A549 (cell line): Measurements from ENCODE around the gene HABP2. TPM values are rescaled to one million over a fixed set of nuclear protein-coding genes. Genes with fewer than 3 reads are reported as not detected.

Source experiments
- ATAC-seq, 2 experiments: fragments of 200-7000 bp in 1 of 2; fragments of >200 bp in 1 of 2; cut with Nextera tagmentation in 1 of 2; cut with Tn5 transposase in 1 of 2; 3 replicates each; pipeline versions ENCODE4 v1.8.0 to v1.9.1; 2018 to 2020; ENCODE audit warnings: mild to moderate bottlenecking in 1 of 2, moderate library complexity in 1 of 2
- CTCF ChIA-PET: fragments of 300-600 bp; sonication (Branson Sonifier 250); formaldehyde crosslinking; extraction: SDS; loops from one replicate; lab custom pipeline; 2021; ENCODE audit warnings: antibody characterized with exemption, inconsistent platforms; lab: Yijun Ruan, JAX
- POLR2A ChIA-PET: fragments of 350-600 bp; formaldehyde crosslinking; extraction: SDS; loops from one replicate; lab custom pipeline; 2021; ENCODE audit warnings: antibody characterized with exemption, inconsistent platforms; lab: Yijun Ruan, JAX
- DNase-seq, 2 experiments: peaks; one replicate each; pipeline versions ENCODE4 v3.0.0 to v3.0.0-alpha.2; 2011 to 2016; ENCODE audit warnings: low read depth in 1 of 2, low spot score in 1 of 2
- FAIRE-seq: peaks from 2 replicates; lab custom pipeline; 2011; peaks lifted over from hg19 to GRCh38; lab: Jason Lieb, UNC
- H3K27ac ChIP-seq, 2 experiments: fragments of >200 bp; sonication (Bioruptor Twin); formaldehyde crosslinking; 3 replicates each; pipeline ENCODE4 v1.5.1; 2016 to 2017
- H3K4me1 ChIP-seq: fragments of >200 bp; sonication (Bioruptor Twin); formaldehyde crosslinking; 3 replicates; pipeline ENCODE4 v1.6.1; 2016
- H3K4me2 ChIP-seq: fragments of >200 bp; sonication (Bioruptor Twin); formaldehyde crosslinking; 3 replicates; pipeline ENCODE4 v1.6.1; 2016
- H3K4me3 ChIP-seq: fragments of >200 bp; sonication (Bioruptor Twin); formaldehyde crosslinking; 3 replicates; pipeline ENCODE4 v1.5.1; 2016
- H3K9me3 ChIP-seq: fragments of >200 bp; sonication (Bioruptor Twin); formaldehyde crosslinking; 3 replicates; pipeline ENCODE4 v1.6.1; 2016
- CBX8 ChIP-seq: fragments of 200-600 bp; sonication (generic); IDR thresholded peaks from 2 replicates; pipeline ENCODE4 v1.6.1; 2016
- CEBPB ChIP-seq, 2 experiments: fragments of >200 bp in 1 of 2; sonication (Bioruptor Twin) in 1 of 2; formaldehyde crosslinking in 1 of 2; IDR thresholded peaks; 2 replicates each; pipeline ENCODE4 v1.6.1; 2012 to 2016
- EHF ChIP-seq: fragments of 250-450 bp; sonication (Bioruptor Pico); IDR thresholded peaks from 2 replicates; pipeline ENCODE4 v1.5.0; 2020; ENCODE audit warnings: mild to moderate bottlenecking
- EP300 ChIP-seq, 2 experiments: fragments of >200 bp; sonication (Bioruptor Twin); formaldehyde crosslinking; IDR thresholded peaks; 2 replicates in 1 of 2; 3 replicates in 1 of 2; pipeline ENCODE4 v1.6.1; 2016 to 2017
- ESRRA ChIP-seq: fragments of 150-350 bp; IDR thresholded peaks from 2 replicates; pipeline ENCODE4 v1.6.1; 2014; ENCODE audit warnings: mild to moderate bottlenecking, low read length, borderline replicate concordance
- FOSB ChIP-seq: fragments of 250-450 bp; sonication (Bioruptor Pico); IDR thresholded peaks from 2 replicates; pipeline ENCODE4 v1.5.0; 2020; ENCODE audit warnings: mild to moderate bottlenecking, moderate library complexity
- GATA3 ChIP-seq: IDR thresholded peaks from 2 replicates; pipeline ENCODE4 v1.6.1; 2012; ENCODE audit warnings: borderline replicate concordance
- HDAC2 ChIP-seq: fragments of 200-600 bp; sonication (generic); IDR thresholded peaks from 2 replicates; pipeline ENCODE4 v1.6.1; 2016
- HOXB5 ChIP-seq: fragments of 250-450 bp; sonication (Bioruptor Pico); IDR thresholded peaks from 2 replicates; pipeline ENCODE4 v1.5.0; 2020; ENCODE audit warnings: mild to moderate bottlenecking, moderate library complexity
- JUN ChIP-seq, 2 experiments: fragments of >200 bp; sonication (Bioruptor Twin); formaldehyde crosslinking; IDR thresholded peaks; 2 replicates in 1 of 2; 3 replicates in 1 of 2; pipeline ENCODE4 v1.6.1; 2016 to 2017
- MAZ ChIP-seq: fragments of 150-350 bp; IDR thresholded peaks from 2 replicates; pipeline ENCODE4 v1.6.1; 2014; ENCODE audit warnings: antibody characterized with exemption, low read depth, low read length, borderline replicate concordance
- NR3C1 ChIP-seq: fragments of >200 bp; sonication (Bioruptor Twin); formaldehyde crosslinking; IDR thresholded peaks from 3 replicates; pipeline ENCODE4 v1.6.1; 2017
- POLR2AphosphoS2 ChIP-seq: conservative IDR thresholded peaks from 2 replicates; pipeline ENCODE4 v1.6.1; 2012; ENCODE audit warnings: low read length, improper control_type of control experiment, inconsistent platforms
- RFX5 ChIP-seq: fragments of 450-650 bp; IDR thresholded peaks from 2 replicates; pipeline ENCODE4 v1.7.1; 2014; ENCODE audit warnings: antibody characterized with exemption, mild to moderate bottlenecking, moderate library complexity
- SREBF2 ChIP-seq: fragments of 450-650 bp; IDR thresholded peaks from 2 replicates; pipeline ENCODE4 v1.6.1; 2014; ENCODE audit warnings: mild to moderate bottlenecking, moderate library complexity
- ZC3H11A ChIP-seq: fragments of 450-650 bp; IDR thresholded peaks from 2 replicates; pipeline ENCODE4 v1.6.1; 2014; ENCODE audit warnings: antibody characterized with exemption, mild to moderate bottlenecking
- WGBS: methylation state at CpG from one replicate; pipeline ENCODE4 v1.1.6; 2017; ENCODE audit errors: missing lambda C conversion rate; 5-methylcytosine and 5-hydroxymethylcytosine counted together
- polyA plus RNA-seq, 4 experiments: library from polyadenylated mRNA; depleted of rRNA in 3 of 4; stranded (reverse); fragments of >200 nt; fragmentation: RNase III in 1 of 4; extraction: RNeasy Plus Mini Kit Qiagen cat#74134 plus additional on column Dnase treatment in 1 of 4; gene quantifications; 2 replicates in 3 of 4; 3 replicates in 1 of 4; pipeline ENCODE4 v1.2.3, GENCODE V29; 2011 to 2017
- TF ChIP-seq, protein P1 (sequence below): fragments of >200 bp; sonication (Bioruptor Twin); formaldehyde crosslinking; IDR thresholded peaks from 3 replicates; pipeline ENCODE4 v1.6.1; 2016
- TF ChIP-seq, protein P2 (sequence below): fragments of 450-650 bp; IDR thresholded peaks from 2 replicates; pipeline ENCODE4 v1.6.1; 2014; ENCODE audit warnings: antibody characterized with exemption
- TF ChIP-seq, protein P3 (sequence below): IDR thresholded peaks from 2 replicates; pipeline ENCODE4 v1.6.1; 2012
- TF ChIP-seq, protein P4 (sequence below): IDR thresholded peaks from 2 replicates; pipeline ENCODE4 v1.6.1; 2012; ENCODE audit warnings: low read depth, borderline replicate concordance
- TF ChIP-seq, protein P5 (sequence below): fragments of >200 bp; sonication (Bioruptor Twin); formaldehyde crosslinking; IDR thresholded peaks from 2 replicates; pipeline ENCODE4 v1.6.1; 2016
- TF ChIP-seq, protein P6 (sequence below): fragments of 250-450 bp; sonication (Bioruptor Pico); IDR thresholded peaks from 2 replicates; pipeline ENCODE4 v1.5.0; 2021; ENCODE audit warnings: mild to moderate bottlenecking, moderate library complexity, borderline replicate concordance
- TF ChIP-seq, protein P7 (sequence below): fragments of 250-450 bp; sonication (Bioruptor Pico); IDR thresholded peaks from 2 replicates; pipeline ENCODE4 v1.5.0; 2020; ENCODE audit warnings: low read depth, mild to moderate bottlenecking, moderate library complexity

The HABP2 gene
- polyA plus RNA-seq, 2 of the 4 experiments (the other 2 are of a cell fraction): 0.17 to 0.97 TPM

DNA sequence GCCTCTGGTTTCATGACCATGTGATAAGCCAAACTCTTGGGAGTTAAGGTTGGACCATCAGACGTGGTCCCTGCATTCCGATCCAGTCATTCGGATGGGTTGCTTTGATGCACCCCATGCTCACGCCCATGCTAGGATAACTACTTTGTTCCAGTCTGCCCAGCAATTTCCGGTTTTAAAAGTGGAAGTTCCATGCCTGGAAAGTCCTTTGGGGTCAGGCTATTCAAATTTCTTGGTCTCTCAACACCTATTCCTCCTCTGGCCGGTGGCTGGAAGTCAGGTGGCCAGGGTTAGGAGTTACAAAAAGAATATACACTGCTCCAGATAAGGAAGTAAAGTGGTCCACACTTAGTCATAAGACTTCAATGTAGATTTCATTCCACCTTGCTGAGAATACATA, 37.7 kb upstream of the HABP2 start:
- no peak for TF ChIP-seq JUN (IDR thresholded peaks at IDR 0.05)
- TF ChIP-seq ZC3H11A: no peak
- no peak for TF ChIP-seq POLR2AphosphoS2
- 50% methylated on average over 6 of the region's 6 CpGs for WGBS
- CTCF ChIA-PET: interaction anchor here (1.3 kb wide), 1 partner anchor 130 kb away, joined by 5 read pairs; no protein-coding TSS in a partner anchor

DNA sequence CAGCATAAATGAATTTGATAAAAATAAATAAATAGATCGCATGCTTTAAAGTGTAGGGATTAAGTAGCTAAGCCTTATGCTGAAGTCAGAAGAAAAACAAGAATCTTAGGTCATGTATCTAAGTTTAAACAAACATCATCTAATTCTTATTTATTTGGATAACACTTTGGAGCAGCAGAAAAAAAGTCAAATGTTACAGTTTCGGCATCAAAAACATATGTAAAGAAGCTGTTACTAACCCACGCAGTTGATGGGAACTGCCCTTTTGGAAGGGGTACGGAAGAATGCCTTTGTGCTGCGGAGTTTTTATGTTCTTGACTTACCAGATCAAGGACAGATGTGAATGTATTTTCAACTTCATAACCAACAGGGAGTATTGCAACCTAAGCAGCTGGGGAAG, 37.3 kb upstream of the HABP2 start:
- H3K27ac ChIP-seq: no peak overlapping the region
- ATAC-seq (no peak), FAIRE-seq (no peak), DNase-seq (no peak)
- WGBS: 71% methylated on average over 5 of the region's 5 CpGs
- ChIA-PET CTCF (interaction anchor here (1.3 kb wide), 2 partner anchors 48 to 131 kb away, joined by 3 to 5 read pairs; no protein-coding TSS in a partner anchor), POLR2A (no interaction called here)
- TF ChIP-seq EP300 (IDR thresholded peaks at IDR 0.05) (no peak), HDAC2 (no peak), JUN (IDR thresholded peaks at IDR 0.05) (no peak), GATA3 (no peak), RFX5 (no peak)
- TF ChIP-seq, protein P1, sequence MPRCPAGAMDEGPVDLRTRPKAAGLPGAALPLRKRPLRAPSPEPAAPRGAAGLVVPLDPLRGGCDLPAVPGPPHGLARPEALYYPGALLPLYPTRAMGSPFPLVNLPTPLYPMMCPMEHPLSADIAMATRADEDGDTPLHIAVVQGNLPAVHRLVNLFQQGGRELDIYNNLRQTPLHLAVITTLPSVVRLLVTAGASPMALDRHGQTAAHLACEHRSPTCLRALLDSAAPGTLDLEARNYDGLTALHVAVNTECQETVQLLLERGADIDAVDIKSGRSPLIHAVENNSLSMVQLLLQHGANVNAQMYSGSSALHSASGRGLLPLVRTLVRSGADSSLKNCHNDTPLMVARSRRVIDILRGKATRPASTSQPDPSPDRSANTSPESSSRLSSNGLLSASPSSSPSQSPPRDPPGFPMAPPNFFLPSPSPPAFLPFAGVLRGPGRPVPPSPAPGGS: no peak
- TF ChIP-seq, protein P2, sequence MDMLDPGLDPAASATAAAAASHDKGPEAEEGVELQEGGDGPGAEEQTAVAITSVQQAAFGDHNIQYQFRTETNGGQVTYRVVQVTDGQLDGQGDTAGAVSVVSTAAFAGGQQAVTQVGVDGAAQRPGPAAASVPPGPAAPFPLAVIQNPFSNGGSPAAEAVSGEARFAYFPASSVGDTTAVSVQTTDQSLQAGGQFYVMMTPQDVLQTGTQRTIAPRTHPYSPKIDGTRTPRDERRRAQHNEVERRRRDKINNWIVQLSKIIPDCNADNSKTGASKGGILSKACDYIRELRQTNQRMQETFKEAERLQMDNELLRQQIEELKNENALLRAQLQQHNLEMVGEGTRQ: no peak
- TF ChIP-seq, protein P3, sequence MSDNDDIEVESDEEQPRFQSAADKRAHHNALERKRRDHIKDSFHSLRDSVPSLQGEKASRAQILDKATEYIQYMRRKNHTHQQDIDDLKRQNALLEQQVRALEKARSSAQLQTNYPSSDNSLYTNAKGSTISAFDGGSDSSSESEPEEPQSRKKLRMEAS: no peak
- H3K9me3 ChIP-seq: peaks cover 17% of the 10 kb centered on the region
- H3K4me3 ChIP-seq: no peak overlapping the region
- H3K4me1 ChIP-seq: no peaks in the 10 kb centered on the region
- H3K4me2 ChIP-seq: no peak overlapping the region

More for the DNA sequence above, 37.7 kb upstream of the HABP2 start:
- Histone ChIP-seq H3K4me2 (no peak overlapping the region), H3K4me1 (no peaks in the 10 kb centered on the region), H3K4me3 (no peak overlapping the region), H3K27ac (no peak overlapping the region), H3K9me3 (peaks cover 21% of the 10 kb centered on the region)
- no peak for ATAC-seq
- POLR2A ChIA-PET: interaction anchor here (0.7 kb wide), 1 partner anchor 1329 kb away, joined by 4 read pairs; no protein-coding TSS in a partner anchor
- DNase-seq: no peak
- FAIRE-seq: no peak

DNA sequence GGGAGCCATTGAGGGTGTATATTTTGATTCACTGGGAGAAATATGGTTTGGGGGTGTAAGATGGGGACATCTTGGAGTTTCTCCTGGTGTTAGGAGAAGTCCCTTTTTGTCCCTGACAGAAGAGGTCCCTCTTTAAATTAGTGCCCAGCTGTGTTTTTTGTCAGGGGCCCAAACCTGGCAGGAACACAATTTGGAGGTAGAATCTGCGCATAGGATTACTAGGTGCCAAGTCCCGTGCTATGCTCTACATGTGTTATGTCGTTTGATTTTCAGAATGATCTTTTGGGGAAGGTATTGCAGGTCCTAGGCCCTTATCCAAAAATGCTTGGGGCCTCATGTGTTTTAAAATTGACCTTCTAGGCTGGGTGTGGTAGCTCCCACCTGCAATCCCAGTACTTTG, 36.8 kb upstream of the HABP2 start:
- CTCF ChIA-PET: interaction anchor here (1.3 kb wide), 2 partner anchors 47 to 131 kb away, joined by 3 to 5 read pairs; no protein-coding TSS in a partner anchor

DNA sequence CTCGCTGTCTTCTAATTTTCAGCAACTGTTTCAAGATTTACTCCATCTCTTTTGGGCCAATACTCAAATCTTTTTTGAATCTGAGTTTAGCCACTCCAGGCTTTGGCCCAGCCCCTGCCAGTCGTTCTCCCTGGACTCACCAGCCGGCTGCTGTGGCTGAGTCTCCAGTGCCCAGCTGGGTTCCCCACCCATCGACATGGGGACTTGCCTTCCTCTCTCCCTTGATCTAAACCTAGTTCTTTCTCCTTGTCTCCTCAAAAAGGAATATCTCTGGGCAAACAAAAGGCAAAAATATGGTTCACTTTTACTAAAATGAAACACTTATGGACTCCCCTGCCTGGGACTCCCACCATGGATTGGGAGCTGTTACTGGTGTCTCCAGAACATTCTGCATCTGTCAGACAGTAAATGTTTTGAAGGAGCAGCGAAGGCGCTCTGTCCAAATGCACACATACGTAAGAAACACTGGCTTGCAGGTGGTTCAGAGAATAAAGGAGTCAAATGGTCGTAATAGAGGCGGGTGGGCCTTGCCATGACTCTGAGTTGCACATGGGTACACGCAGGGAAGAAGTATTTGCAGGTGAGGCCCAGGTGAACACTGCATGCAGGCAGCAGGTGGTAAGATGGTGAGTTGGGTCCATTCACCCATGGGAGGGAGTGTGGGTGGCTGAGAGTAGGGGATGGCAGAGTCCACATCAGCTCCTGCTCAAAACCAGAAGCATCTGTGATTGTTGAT, 35.5 kb upstream of the HABP2 start:
- 72% methylated on average over 9 of the region's 10 CpGs for WGBS
- CTCF ChIA-PET: interaction anchor here (0.6 to 1.3 kb wide), 3 partner anchors 1041 to 1054 kb away, joined by 3 to 4 read pairs (median 3); no protein-coding TSS in a partner anchor
- no peak overlapping the region for H3K27ac ChIP-seq
- ATAC-seq (no peak), FAIRE-seq (no peak), DNase-seq (no peak)
- POLR2A ChIA-PET: no interaction called here
- peaks cover 5% of the 10 kb centered on the region; the same call in 1 of the 3 replicates for H3K9me3 ChIP-seq
- H3K4me2 ChIP-seq: no peak overlapping the region
- H3K4me3 ChIP-seq: no peak overlapping the region
- no peaks in the 10 kb centered on the region for H3K4me1 ChIP-seq
- TF ChIP-seq NR3C1 (no peak), FOSB (CRISPR knock-in tag) (no peak), EP300 (IDR thresholded peaks at IDR 0.05) (no peak), EHF (CRISPR knock-in tag) (no peak), SREBF2 (no peak), CEBPB (IDR thresholded peaks at IDR 0.05) (no peak), HOXB5 (CRISPR knock-in tag) (no peak), ESRRA (no peak), CBX8 (no peak), MAZ (no peak)
- TF ChIP-seq, protein P4, sequence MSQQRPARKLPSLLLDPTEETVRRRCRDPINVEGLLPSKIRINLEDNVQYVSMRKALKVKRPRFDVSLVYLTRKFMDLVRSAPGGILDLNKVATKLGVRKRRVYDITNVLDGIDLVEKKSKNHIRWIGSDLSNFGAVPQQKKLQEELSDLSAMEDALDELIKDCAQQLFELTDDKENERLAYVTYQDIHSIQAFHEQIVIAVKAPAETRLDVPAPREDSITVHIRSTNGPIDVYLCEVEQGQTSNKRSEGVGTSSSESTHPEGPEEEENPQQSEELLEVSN: no peak
- TF ChIP-seq, protein P5, sequence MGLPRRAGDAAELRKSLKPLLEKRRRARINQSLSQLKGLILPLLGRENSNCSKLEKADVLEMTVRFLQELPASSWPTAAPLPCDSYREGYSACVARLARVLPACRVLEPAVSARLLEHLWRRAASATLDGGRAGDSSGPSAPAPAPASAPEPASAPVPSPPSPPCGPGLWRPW: no peak
- TF ChIP-seq, protein P6, sequence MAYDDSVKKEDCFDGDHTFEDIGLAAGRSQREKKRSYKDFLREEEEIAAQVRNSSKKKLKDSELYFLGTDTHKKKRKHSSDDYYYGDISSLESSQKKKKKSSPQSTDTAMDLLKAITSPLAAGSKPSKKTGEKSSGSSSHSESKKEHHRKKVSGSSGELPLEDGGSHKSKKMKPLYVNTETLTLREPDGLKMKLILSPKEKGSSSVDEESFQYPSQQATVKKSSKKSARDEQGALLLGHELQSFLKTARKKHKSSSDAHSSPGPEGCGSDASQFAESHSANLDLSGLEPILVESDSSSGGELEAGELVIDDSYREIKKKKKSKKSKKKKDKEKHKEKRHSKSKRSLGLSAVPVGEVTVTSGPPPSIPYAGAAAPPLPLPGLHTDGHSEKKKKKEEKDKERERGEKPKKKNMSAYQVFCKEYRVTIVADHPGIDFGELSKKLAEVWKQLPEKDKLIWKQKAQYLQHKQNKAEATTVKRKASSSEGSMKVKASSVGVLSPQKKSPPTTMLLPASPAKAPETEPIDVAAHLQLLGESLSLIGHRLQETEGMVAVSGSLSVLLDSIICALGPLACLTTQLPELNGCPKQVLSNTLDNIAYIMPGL (CRISPR knock-in tag): no peak

More for the DNA sequence above, 36.8 kb upstream of the HABP2 start:
- ATAC-seq (no peak), FAIRE-seq (no peak), DNase-seq (no peak)
- Histone ChIP-seq H3K9me3 (peaks cover 15% of the 10 kb centered on the region), H3K27ac (no peak overlapping the region), H3K4me3 (no peak overlapping the region), H3K4me1 (no peaks in the 10 kb centered on the region), H3K4me2 (no peak overlapping the region)
- POLR2A ChIA-PET: no interaction called here
- TF ChIP-seq SREBF2: no peak
- TF ChIP-seq, protein P7, sequence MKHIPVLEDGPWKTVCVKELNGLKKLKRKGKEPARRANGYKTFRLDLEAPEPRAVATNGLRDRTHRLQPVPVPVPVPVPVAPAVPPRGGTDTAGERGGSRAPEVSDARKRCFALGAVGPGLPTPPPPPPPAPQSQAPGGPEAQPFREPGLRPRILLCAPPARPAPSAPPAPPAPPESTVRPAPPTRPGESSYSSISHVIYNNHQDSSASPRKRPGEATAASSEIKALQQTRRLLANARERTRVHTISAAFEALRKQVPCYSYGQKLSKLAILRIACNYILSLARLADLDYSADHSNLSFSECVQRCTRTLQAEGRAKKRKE (CRISPR knock-in tag): no peak
- TF ChIP-seq, protein P3: no peak
- 65% methylated on average over 3 of the region's 3 CpGs for WGBS
